GM19372 (cell line): ENCODE results near the gene BRD9.

Source experiments
- ATAC-seq: cut with Tn5 transposase; IDR thresholded peaks from one replicate; pipeline ENCODE4 v1.9.1; 2021; ENCODE audit warnings: mild to moderate bottlenecking, low read depth, moderate library complexity; ENCODE audit not compliant: unreplicated experiment

Gene BRD9

DNA sequence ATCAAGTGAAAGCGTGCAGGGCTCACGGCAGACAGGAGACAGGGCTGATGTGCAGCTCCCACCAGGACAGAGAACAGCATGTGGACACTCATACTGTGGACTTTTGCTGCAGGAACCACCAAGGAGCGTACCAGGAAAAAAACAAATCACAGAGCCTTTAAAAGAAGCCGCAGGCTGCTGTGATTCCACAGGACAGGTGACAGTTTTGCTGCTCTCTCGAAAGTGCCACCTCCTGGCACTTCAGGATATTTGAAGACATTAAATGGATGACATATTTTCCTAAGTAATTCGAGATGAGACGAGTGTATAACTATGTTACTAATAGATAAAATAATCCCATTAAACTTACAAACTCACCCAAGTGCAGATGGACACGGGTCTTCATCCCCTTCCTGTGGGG is 71.1 kb downstream of the BRD9 start:
- ATAC-seq: no peak

GRCh38 chr5:820245-820644 is 72.4 kb downstream of the BRD9 start:
- no peak for ATAC-seq

- ATAC-seq: no peak
Measured at GRCh38 chr5:819078-819477, 73.5 kb downstream of the BRD9 start.

DNA sequence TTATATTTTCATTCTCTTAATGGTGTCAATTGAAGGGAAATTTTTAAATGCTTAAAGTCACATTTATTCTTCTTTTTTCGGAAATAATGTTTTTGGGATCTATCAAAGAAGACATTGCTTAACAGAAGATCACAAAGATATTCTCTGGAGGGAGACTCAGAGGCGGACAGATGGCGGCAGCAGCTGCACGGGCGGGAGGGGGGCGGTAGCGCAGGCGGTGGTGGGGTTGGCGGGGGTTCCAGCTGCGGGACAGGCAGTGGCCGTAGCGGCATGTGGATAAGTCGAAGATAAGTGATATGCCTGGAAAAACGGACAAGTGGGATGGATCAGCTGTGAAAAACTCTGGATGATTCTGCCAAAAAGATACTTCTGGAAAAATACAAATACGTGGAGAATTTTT is 76.4 kb downstream of the BRD9 start:
- ATAC-seq: no peak

GRCh38 chr5:815449-815848 is 77.2 kb downstream of the BRD9 start:
- ATAC-seq: no peak
